ENCODE data around the gene ICAM3. TPM values are rescaled to one million over a fixed set of nuclear protein-coding genes. Genes with fewer than 3 reads are reported as not detected.

ICAM3 gene
- total and polyA plus RNA-seq, 2 of the 4 experiments (the other 2 are of a cell fraction): 6.6 to 11.7 TPM

GRCh38 chr19:10305139-10305806 lies 34.2 kb downstream of the ICAM3 start:
- Histone ChIP-seq H3K23ac (ENCODE audit: low read depth, low read length) (no peak overlapping the region), H3K14ac (replicated peaks; ENCODE audit: low read depth, low read length) (peak overlapping the region; percentile 80), H3K9me3 (ENCODE audit: control insufficient read depth, insufficient read depth, low read length) (no peaks in the 10 kb centered on the region), H3K4ac (ENCODE audit: low read depth, low read length) (peak overlapping the region; percentile 83), H2AK5ac (ENCODE audit: low read depth, low read length) (peak overlapping the region; percentile 83), H3K18ac (ENCODE audit: low read depth, low read length) (peak overlapping the region; percentile 69), H3K79me1 (ENCODE audit: low read depth in 1 of 2, low read length in 2 of 2) (0 out of 4 replicates have a peak, but pooled peaks cover 0 to 4% of the 10 kb centered on the region in 2 experiments), H4K20me1 (ENCODE audit: insufficient read depth, low read length) (no peaks in the 10 kb centered on the region), H2BK20ac (ENCODE audit: low read depth, low read length) (peak overlapping the region; percentile 51; the same call in 1 of the 2 replicates), H2BK120ac (ENCODE audit: low read depth, low read length) (peak overlapping the region; percentile 56), H4K8ac (ENCODE audit: low read depth in 2 of 2, low read length in 2 of 2) (peak overlapping the region; percentile 92 to 94), H2AFZ (replicated peaks; ENCODE audit: low read length, poor library complexity) (peak overlapping the region; percentile 81), H3K36me3 (ENCODE audit: control insufficient read depth, insufficient read depth, low read length) (peaks cover 4% of the 10 kb centered on the region; the same call in 1 of the 2 replicates), H3K4me2 (ENCODE audit: low read depth, low read length) (no peak overlapping the region), H2BK15ac (ENCODE audit: low read depth, low read length) (peak overlapping the region; percentile 53; the same call in 2 of the 3 replicates), H3K4me3 (ENCODE audit: insufficient read depth, low read depth, low read length) (no peak overlapping the region), H3K27ac (ENCODE audit: insufficient read depth, low read length) (peak overlapping the region; percentile 69), H3K9ac (ENCODE audit: low read depth, low read length) (0 out of 2 replicates have a peak overlapping the region, but pooled peaks have one; percentile 1), H4K91ac (ENCODE audit: insufficient read depth, low read depth, low read length) (peak overlapping the region; percentile 87), H2BK5ac (ENCODE audit: low read depth, low read length, poor library complexity, severe bottlenecking) (peak overlapping the region; percentile 92), H3K9me1 (ENCODE audit: insufficient read depth, low read length) (peaks cover 5% of the 10 kb centered on the region; the same call in 1 of the 2 replicates), H3K27me3 (ENCODE audit: control insufficient read depth, insufficient read depth, low read length) (no peaks in the 10 kb centered on the region), H3K4me1 (ENCODE audit: control insufficient read depth, insufficient read depth, low read length) (peaks cover 9% of the 10 kb centered on the region), H3K56ac (ENCODE audit: extremely low read depth, insufficient read depth, low read length) (0 out of 2 replicates have a peak overlapping the region, but pooled peaks have one; percentile 18), H4K5ac (ENCODE audit: low read depth, low read length) (peak overlapping the region; percentile 99), H2AK9ac (replicated peaks; ENCODE audit: low read depth, low read length, poor library complexity) (peak overlapping the region; percentile 96)
- DNase-seq (peak; percentile 73), ATAC-seq (ENCODE audit: low read depth) (peak; percentile 91)
- intact Hi-C loops (cut with micrococcal nuclease) (no loop called here), dilution Hi-C loops (cut with HindIII; ENCODE audit: low sequenced_read_pairs, unreplicated experiment) (no loop called here), in situ Hi-C loops (cut with MboI; ENCODE audit: low sequenced_read_pairs) (no loop called here)
- WGBS, 2 experiments (ENCODE audit: extremely low coverage in 2 of 2, insufficient read length in 1 of 2): 60% methylated on average over 1 of the region's 17 CpGs; no CpG with 5 or more reads in 1 of the 2 experiments
- no TSS peak for BruUV-seq (replicated peaks)
- POLR2A ChIA-PET (ENCODE audit: unreplicated experiment): interaction anchor here (0.5 to 0.7 kb wide), 2 partner anchors 16 to 28 kb away, joined by 3 read pairs; partner anchors contain the start of gene ICAM5
- CTCF ChIA-PET: interaction anchor here (0.6 to 0.7 kb wide), 2 partner anchors 40 to 111 kb away, joined by 3 to 8 read pairs; no protein-coding TSS in a partner anchor
- TF ChIP-seq RAD21 (IDR thresholded peaks at IDR 0.05; ENCODE audit: low read length) (no peak), BHLHE40 (IDR thresholded peaks at IDR 0.05; ENCODE audit: low read depth, low read length) (no peak), MAZ (IDR thresholded peaks at IDR 0.05; ENCODE audit: borderline replicate concordance, low read depth, low read length) (peak; percentile 96), SMC3 (IDR thresholded peaks at IDR 0.05; ENCODE audit: low read depth, low read length) (no peak), POLR2A (IDR thresholded peaks at IDR 0.05; ENCODE audit: low read depth, low read length) (no peak), FOS (IDR thresholded peaks at IDR 0.05; ENCODE audit: low read depth, low read length) (peak; percentile 67)
